ENCODE results near the gene GHRL. TPM values are rescaled to one million over a fixed set of nuclear protein-coding genes. Genes with fewer than 3 reads are reported as not detected.
A peak's percentile ranks its signal among the peaks of the same experiment; 100 is the strongest.

GHRL gene
- total RNA-seq, 1 donor from 2014 or later = not detected

DNA sequence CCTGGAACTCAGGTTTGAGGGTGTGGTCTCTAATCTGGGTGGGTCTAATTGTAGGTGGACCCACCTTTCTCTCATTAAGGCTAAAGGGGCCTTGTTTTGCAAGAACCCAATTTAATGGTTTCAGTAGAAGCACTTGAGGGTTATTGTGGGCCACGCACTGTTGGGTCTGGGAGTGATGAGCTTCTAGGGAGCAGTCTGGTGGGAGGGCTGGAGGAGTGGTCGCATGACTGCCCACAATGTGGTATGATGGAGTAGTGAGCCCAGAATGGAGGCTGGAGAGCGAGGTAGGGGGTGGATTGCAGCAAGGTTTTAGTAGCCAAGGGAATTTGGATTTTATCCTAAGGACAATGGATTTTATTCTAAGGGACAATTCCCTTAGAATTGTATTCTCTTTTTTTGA, 41.7 kb downstream of the GHRL start:
- H3K27me3 ChIP-seq (ENCODE audit: control insufficient read depth, insufficient read depth, low read length) = no peaks in the 10 kb centered on the region
- no peak for TF ChIP-seq CTCF (IDR thresholded peaks at IDR 0.05; ENCODE audit: insufficient read depth, low read length, poor library complexity, severe bottlenecking)
- no peaks in the 10 kb centered on the region for H3K36me3 ChIP-seq (ENCODE audit: control insufficient read depth, insufficient read depth, low read length)
- no peak overlapping the region for H3K4me3 ChIP-seq (ENCODE audit: low read depth, low read length)
- no peak for DNase-seq (ENCODE audit: low read depth)

GRCh38 chr3:10249833-10250232, 42.9 kb downstream of the GHRL start:
- no peaks in the 10 kb centered on the region for H3K27me3 ChIP-seq (ENCODE audit: control insufficient read depth, insufficient read depth, low read length)
- no peak for TF ChIP-seq CTCF (IDR thresholded peaks at IDR 0.05; ENCODE audit: insufficient read depth, low read length, poor library complexity, severe bottlenecking)
- no peaks in the 10 kb centered on the region for H3K36me3 ChIP-seq (ENCODE audit: control insufficient read depth, insufficient read depth, low read length)
- H3K4me3 ChIP-seq (ENCODE audit: low read depth, low read length) = peak overlapping the region; percentile 62
- DNase-seq (ENCODE audit: low read depth) = no peak

DNA sequence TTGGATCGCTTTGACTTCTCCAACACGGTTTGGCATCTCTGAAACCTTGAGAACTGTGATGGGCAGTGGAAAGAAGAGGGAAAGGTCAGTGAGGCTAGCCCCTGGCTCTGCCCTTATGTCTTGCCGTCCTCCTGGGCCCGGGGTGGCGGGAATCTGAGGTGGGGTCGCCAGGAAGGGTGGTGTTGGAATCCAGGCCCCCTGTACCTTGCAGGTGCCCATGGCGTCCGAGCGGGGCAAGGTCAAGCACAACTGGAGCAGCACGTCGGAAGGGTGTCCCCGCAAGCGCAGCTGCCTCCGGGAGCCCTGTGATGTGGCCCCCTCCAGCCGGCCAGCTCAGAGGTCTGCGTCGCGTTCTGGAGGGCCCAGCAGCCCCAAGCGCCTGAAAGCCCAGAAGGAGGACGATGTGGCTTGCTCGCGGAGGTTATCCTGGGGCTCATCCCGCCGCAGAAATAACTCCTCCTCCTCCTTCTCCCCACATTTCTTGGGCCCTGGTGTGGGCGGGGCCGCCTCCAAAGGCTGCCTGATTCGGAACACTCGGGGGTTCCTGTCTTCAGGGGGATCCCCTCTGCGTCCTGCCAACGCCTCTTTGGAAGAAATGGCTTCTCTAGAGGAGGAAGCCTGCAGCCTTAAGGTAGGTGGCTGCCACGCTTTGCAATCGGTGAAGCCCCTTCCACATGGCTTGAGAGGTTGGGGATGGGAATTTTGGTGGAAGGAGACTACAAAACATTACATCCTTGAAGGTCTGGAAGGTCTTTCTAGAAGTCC, 43.6 kb downstream of the GHRL start:
- DNase-seq (ENCODE audit: low read depth) = no peak
- TF ChIP-seq CTCF (IDR thresholded peaks at IDR 0.05; ENCODE audit: insufficient read depth, low read length, poor library complexity, severe bottlenecking) = no peak
- no peaks in the 10 kb centered on the region for H3K36me3 ChIP-seq (ENCODE audit: control insufficient read depth, insufficient read depth, low read length)

DNA sequence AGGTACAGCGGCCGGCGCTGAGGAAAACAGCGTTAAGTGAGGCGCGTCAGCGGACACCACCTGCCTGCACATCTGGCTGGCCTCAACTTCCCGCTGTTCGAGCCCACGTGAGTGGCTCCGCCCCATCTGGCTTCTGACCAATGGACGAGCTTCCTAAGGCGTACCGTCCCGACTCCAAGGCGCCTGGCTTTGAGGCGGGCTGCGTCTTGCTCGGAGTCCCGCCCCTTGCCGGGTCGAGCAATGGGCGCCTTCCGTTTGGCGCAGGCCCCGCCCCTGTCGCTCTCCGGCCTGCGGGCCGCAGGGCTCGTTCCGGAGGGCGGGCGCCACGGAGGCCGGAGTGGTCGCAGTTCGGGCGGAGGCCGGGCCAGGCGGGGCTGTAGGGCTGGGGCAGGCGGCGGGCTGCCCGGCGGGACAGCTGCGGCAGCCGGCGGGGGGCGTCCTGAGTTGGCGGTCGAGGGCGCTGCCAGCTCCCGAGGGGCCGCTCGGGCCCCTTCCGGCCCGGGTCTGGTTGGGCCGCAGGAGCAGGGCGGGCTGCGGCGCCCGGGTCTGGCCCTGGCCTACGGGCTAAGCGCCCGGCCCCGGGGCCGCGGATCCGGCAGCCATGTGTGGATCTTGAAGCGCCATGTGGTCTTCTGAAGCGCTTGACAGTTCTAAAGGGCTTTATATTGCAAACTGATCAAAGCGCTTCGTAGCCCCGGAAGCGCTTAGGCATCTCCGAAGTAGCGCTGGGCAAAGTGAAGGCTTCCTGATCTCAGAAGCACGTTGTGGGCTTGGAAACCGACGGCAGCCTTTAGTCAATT, 44.4 kb downstream of the GHRL start, which contains the start of gene TATDN2:
TATDN2 (plus strand) TSS at position 276 of the 800 bp plus-strand sequence. CDS start 742 bp downstream, outside the sequence.
- H3K36me3 ChIP-seq (ENCODE audit: control insufficient read depth, insufficient read depth, low read length) = no peaks in the 10 kb centered on the region
- DNase-seq (ENCODE audit: low read depth) = peak; percentile 85

More for the DNA sequence above, 43.6 kb downstream of the GHRL start:
- Histone ChIP-seq H3K27me3 (ENCODE audit: control insufficient read depth, insufficient read depth, low read length) (no peaks in the 10 kb centered on the region), H3K4me3 (ENCODE audit: low read depth, low read length) (peak overlapping the region; percentile 62)

DNA sequence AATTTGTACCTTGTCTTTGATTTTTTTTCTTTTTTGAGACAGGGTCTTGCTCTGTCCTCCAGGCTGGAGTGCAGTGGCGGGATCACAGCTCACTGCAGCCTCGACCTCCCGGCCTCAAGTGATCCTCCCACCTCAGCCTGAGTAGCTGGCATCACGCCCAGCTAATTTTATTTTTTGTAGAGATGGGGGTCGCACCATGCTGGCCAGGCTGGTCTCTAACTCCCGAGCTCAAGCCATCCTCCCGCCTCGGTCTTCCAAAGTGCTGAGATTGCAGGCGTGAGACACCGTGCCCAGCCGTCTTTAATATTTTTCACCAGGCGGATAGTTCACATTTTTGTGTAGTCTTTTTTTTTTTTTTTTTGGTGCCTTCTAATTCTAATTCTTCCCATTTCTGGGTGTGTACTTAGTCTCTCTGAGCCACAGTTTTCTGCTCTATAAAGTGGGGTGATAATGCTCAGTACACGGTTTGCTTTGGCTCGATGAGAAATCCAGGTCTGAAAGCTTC, 45.0 kb downstream of the GHRL start:
- no peak for TF ChIP-seq CTCF (IDR thresholded peaks at IDR 0.05; ENCODE audit: insufficient read depth, low read length, poor library complexity, severe bottlenecking)
- no peak for DNase-seq (ENCODE audit: low read depth)
- no peaks in the 10 kb centered on the region for H3K36me3 ChIP-seq (ENCODE audit: control insufficient read depth, insufficient read depth, low read length)
- no peaks in the 10 kb centered on the region for H3K27me3 ChIP-seq (ENCODE audit: control insufficient read depth, insufficient read depth, low read length)
- H3K4me3 ChIP-seq (ENCODE audit: low read depth, low read length) = peak overlapping the region; percentile 62

More for the DNA sequence above, 44.4 kb downstream of the GHRL start, which contains the start of gene TATDN2:
- Histone ChIP-seq H3K27me3 (ENCODE audit: control insufficient read depth, insufficient read depth, low read length) (no peaks in the 10 kb centered on the region), H3K4me3 (ENCODE audit: low read depth, low read length) (peak within 1 kb of the TSS; percentile 62)
- TF ChIP-seq CTCF (IDR thresholded peaks at IDR 0.05; ENCODE audit: insufficient read depth, low read length, poor library complexity, severe bottlenecking) = no peak

Data from kidney epithelial cell (primary cell).